Fibroblast of lung (primary cell): Measurements from ENCODE around the gene TIAM1. TPM values are rescaled to one million over a fixed set of nuclear protein-coding genes. Genes with fewer than 3 reads are reported as not detected.

Experiments used
- DNase-seq, 2 donors: peaks; one replicate each; pipeline versions ENCODE4 v3.0.0 to v3.0.0-alpha.2; 2010; ENCODE audit warnings: low read depth in 2 of 2
- H2AFZ ChIP-seq: 2 replicates; pipeline ENCODE4 v1.5.1; 2012; ENCODE audit warnings: low read length, control low read depth, inconsistent platforms
- H3K27ac ChIP-seq: 2 replicates; pipeline ENCODE4 v1.5.1; 2011; ENCODE audit warnings: low read length, control low read depth; ENCODE audit not compliant: insufficient read depth
- H3K27me3 ChIP-seq: 2 replicates; pipeline ENCODE4 v1.5.1; 2011; ENCODE audit warnings: mild to moderate bottlenecking, low read length; ENCODE audit not compliant: control insufficient read depth, insufficient read depth
- H3K36me3 ChIP-seq: 2 replicates; pipeline ENCODE4 v1.5.1; 2011; ENCODE audit warnings: low read length; ENCODE audit not compliant: control insufficient read depth, insufficient read depth
- H3K4me1 ChIP-seq: 2 replicates; pipeline ENCODE4 v1.5.1; 2011; ENCODE audit warnings: low read length; ENCODE audit not compliant: control insufficient read depth, insufficient read depth; ENCODE audit errors: extremely low read depth
- H3K4me2 ChIP-seq: 2 replicates; pipeline ENCODE4 v1.5.1; 2011; ENCODE audit warnings: low read length, control low read depth; ENCODE audit not compliant: insufficient read depth; ENCODE audit errors: extremely low read depth
- H3K4me3 ChIP-seq, 4 experiments: fragments of 200-600 bp in 1 of 4; sonication (generic) in 1 of 4; replicated peaks in 1 of 4; 2 replicates each; pipeline ENCODE4 v1.5.1; 2011 to 2016; ENCODE audit warnings: low read length in 4 of 4, low read depth in 3 of 4, mild to moderate bottlenecking in 3 of 4, control low read depth in 2 of 4, inconsistent platforms in 1 of 4, mixed read lengths in 1 of 4; ENCODE audit not compliant: insufficient read depth in 1 of 4; ENCODE audit errors: control extremely low read depth in 1 of 4
- H3K79me2 ChIP-seq: 2 replicates; pipeline ENCODE4 v1.5.1; 2012; ENCODE audit warnings: mild to moderate bottlenecking, low read length, inconsistent platforms; ENCODE audit not compliant: control insufficient read depth, insufficient read depth
- H3K9ac ChIP-seq: 2 replicates; pipeline ENCODE4 v1.5.1; 2011; ENCODE audit warnings: mild to moderate bottlenecking, low read length, control low read depth; ENCODE audit not compliant: insufficient read depth
- H3K9me3 ChIP-seq: 2 replicates; pipeline ENCODE4 v1.5.1; 2012; ENCODE audit warnings: low read depth, low read length; ENCODE audit not compliant: control insufficient read depth, insufficient read depth
- H4K20me1 ChIP-seq: 2 replicates; pipeline ENCODE4 v1.5.1; 2011; ENCODE audit warnings: low read length; ENCODE audit not compliant: control insufficient read depth, insufficient read depth; ENCODE audit errors: extremely low read depth
- CTCF ChIP-seq, 2 donors: IDR thresholded peaks in 1 of 2; conservative IDR thresholded peaks in 1 of 2; 1 replicate in 1 of 2; 2 replicates in 1 of 2; pipeline ENCODE4 v1.5.1; 2011 to 2012; ENCODE audit warnings: low read length in 2 of 2, control low read depth in 1 of 2, inconsistent platforms in 1 of 2, low read depth in 1 of 2, mild to moderate bottlenecking in 1 of 2
- EZH2 ChIP-seq: IDR thresholded peaks from 2 replicates; pipeline ENCODE4 v1.5.1; 2012; ENCODE audit warnings: low read length, control low read depth, mild to moderate bottlenecking; ENCODE audit errors: missing control alignments
- polyA plus RNA-seq, 2 donors: library from polyadenylated mRNA; depleted of rRNA in 1 of 2; stranded (reverse) in 1 of 2; unstranded in 1 of 2; fragments of >200 nt; gene quantifications; 2 replicates each; pipeline ENCODE4 v1.2.1, GENCODE V29; 2011 to 2012; ENCODE audit warnings: missing spikeins in 1 of 2
- total RNA-seq: library from RNA; depleted of rRNA; stranded (reverse); fragments of >200 nt; gene quantifications from 2 replicates; pipeline ENCODE4 v1.2.1, GENCODE V29; 2014

TIAM1 gene
- total and polyA plus RNA-seq, 2 donors (not counting 1 experiment from before 2014, with no cell fraction given) = under 0.01 to 0.52 TPM

- no peak overlapping the region for H3K4me2 ChIP-seq
- H3K79me2 ChIP-seq = no peaks in the 10 kb centered on the region
- TF ChIP-seq CTCF (conservative IDR thresholded peaks at IDR 0.05 in 1 of 2, IDR thresholded peaks at IDR 0.05 in 1 of 2; ENCODE audit: low read depth in 1 of 2, low read length in 2 of 2) (no peak), EZH2 (no peak)
- H3K27ac ChIP-seq = no peak overlapping the region
- no peak for DNase-seq
- no peaks in the 10 kb centered on the region for H3K27me3 ChIP-seq
- no peaks in the 10 kb centered on the region for H4K20me1 ChIP-seq
- no peaks in the 10 kb centered on the region for H3K4me1 ChIP-seq
- no peak overlapping the region for H3K4me3 ChIP-seq
- H2AFZ ChIP-seq = no peak overlapping the region
- no peaks in the 10 kb centered on the region for H3K9me3 ChIP-seq
- H3K36me3 ChIP-seq = no peaks in the 10 kb centered on the region
- no peak overlapping the region for H3K9ac ChIP-seq
Measured at GRCh38 chr21:31297806-31298205, 46.3 kb downstream of the TIAM1 start.

GRCh38 chr21:31295676-31296075 lies 48.4 kb downstream of the TIAM1 start:
- DNase-seq = no peak
- no peak overlapping the region for H3K4me2 ChIP-seq
- H3K27ac ChIP-seq = no peak overlapping the region
- no peak overlapping the region for H2AFZ ChIP-seq
- no peaks in the 10 kb centered on the region for H3K36me3 ChIP-seq
- no peaks in the 10 kb centered on the region for H3K9me3 ChIP-seq
- H4K20me1 ChIP-seq = no peaks in the 10 kb centered on the region
- no peak for TF ChIP-seq CTCF (conservative IDR thresholded peaks at IDR 0.05 in 1 of 2, IDR thresholded peaks at IDR 0.05 in 1 of 2; ENCODE audit: low read depth in 1 of 2, low read length in 2 of 2)
- no peak for TF ChIP-seq EZH2
- no peaks in the 10 kb centered on the region for H3K79me2 ChIP-seq
- no peaks in the 10 kb centered on the region for H3K27me3 ChIP-seq
- no peak overlapping the region for H3K4me3 ChIP-seq
- no peaks in the 10 kb centered on the region for H3K4me1 ChIP-seq
- H3K9ac ChIP-seq = no peak overlapping the region

- H3K36me3 ChIP-seq = no peaks in the 10 kb centered on the region
- H3K4me2 ChIP-seq = no peak overlapping the region
- DNase-seq = no peak
- H4K20me1 ChIP-seq = no peaks in the 10 kb centered on the region
- H3K4me1 ChIP-seq = no peaks in the 10 kb centered on the region
- no peaks in the 10 kb centered on the region for H3K27me3 ChIP-seq
- H3K4me3 ChIP-seq = no peak overlapping the region
- H3K9me3 ChIP-seq = no peaks in the 10 kb centered on the region
- no peak overlapping the region for H2AFZ ChIP-seq
- no peaks in the 10 kb centered on the region for H3K79me2 ChIP-seq
- TF ChIP-seq CTCF (conservative IDR thresholded peaks at IDR 0.05 in 1 of 2, IDR thresholded peaks at IDR 0.05 in 1 of 2; ENCODE audit: low read depth in 1 of 2, low read length in 2 of 2) (no peak), EZH2 (no peak)
- H3K27ac ChIP-seq = no peak overlapping the region
- no peak overlapping the region for H3K9ac ChIP-seq
Measured at GRCh38 chr21:31294691-31295090, 49.4 kb downstream of the TIAM1 start.
